ENCODE data around the gene KIAA1671. TPM values are rescaled to one million over a fixed set of nuclear protein-coding genes. Genes with fewer than 3 reads are reported as not detected.
"Not testable (repeated sequence)": the region's sequence is repeated elsewhere in the genome, so short reads cannot be mapped to it uniquely, and the experiment has no call there.

KIAA1671 gene
- polyA plus RNA-seq, 1 donor = 34.8 TPM

GRCh38 chr22:25200967-25201366, 248.5 kb downstream of the KIAA1671 start:
- no peak for DNase-seq (ENCODE audit: low read depth)

GRCh38 chr22:25201557-25202273, 249.2 kb downstream of the KIAA1671 start:
- DNase-seq (ENCODE audit: low read depth) = no peak

GRCh38 chr22:25202290-25202921, 249.9 kb downstream of the KIAA1671 start:
- no peak for DNase-seq (ENCODE audit: low read depth)

GRCh38 chr22:25203082-25203481, 250.6 kb downstream of the KIAA1671 start:
- no peak for DNase-seq (ENCODE audit: low read depth)

- DNase-seq (ENCODE audit: low read depth) = not testable (repeated sequence)
Measured at GRCh38 chr22:25204547-25204946, 252.0 kb downstream of the KIAA1671 start.

GRCh38 chr22:25205847-25206246, 253.3 kb downstream of the KIAA1671 start:
- DNase-seq (ENCODE audit: low read depth) = no peak

- no peak for DNase-seq (ENCODE audit: low read depth)
Measured at GRCh38 chr22:25206998-25207397, 254.5 kb downstream of the KIAA1671 start.

- DNase-seq (ENCODE audit: low read depth) = no peak
Measured at GRCh38 chr22:25207553-25208157, 255.1 kb downstream of the KIAA1671 start.

GRCh38 chr22:25208328-25208727, 255.8 kb downstream of the KIAA1671 start:
- no peak for DNase-seq (ENCODE audit: low read depth)

- no peak for DNase-seq (ENCODE audit: low read depth)
Measured at GRCh38 chr22:25208743-25209505, 256.4 kb downstream of the KIAA1671 start.

GRCh38 chr22:25210793-25211192, 258.3 kb downstream of the KIAA1671 start:
- DNase-seq (ENCODE audit: low read depth) = no peak

- DNase-seq (ENCODE audit: low read depth) = no peak
Measured at GRCh38 chr22:25212337-25212736, 259.8 kb downstream of the KIAA1671 start.

GRCh38 chr22:25213221-25213620, 260.7 kb downstream of the KIAA1671 start:
- DNase-seq (ENCODE audit: low read depth) = no peak

GRCh38 chr22:25216230-25216629, 263.7 kb downstream of the KIAA1671 start:
- DNase-seq (ENCODE audit: low read depth) = no peak

- DNase-seq (ENCODE audit: low read depth) = no peak
Measured at GRCh38 chr22:25219211-25219689, 266.7 kb downstream of the KIAA1671 start, which contains the start of gene CRYBB2. TSS of gene CRYBB2 (plus strand) at chr22:25219639. CDS start at chr22:25221430, 1,791 bp downstream.

- DNase-seq (ENCODE audit: low read depth) = no peak
Measured at GRCh38 chr22:25219948-25220442, 267.5 kb downstream of the KIAA1671 start.

- DNase-seq (ENCODE audit: low read depth) = no peak
Measured at GRCh38 chr22:25221790-25222189, 269.3 kb downstream of the KIAA1671 start.

- DNase-seq (ENCODE audit: low read depth) = no peak
Measured at GRCh38 chr22:25223269-25223850, 270.8 kb downstream of the KIAA1671 start.

- DNase-seq (ENCODE audit: low read depth) = no peak
Measured at GRCh38 chr22:25228822-25229221, 276.3 kb downstream of the KIAA1671 start.

GRCh38 chr22:25230760-25231159, 278.2 kb downstream of the KIAA1671 start:
- not testable (repeated sequence) for DNase-seq (ENCODE audit: low read depth)

GRCh38 chr22:25232301-25232700, 279.8 kb downstream of the KIAA1671 start:
- no peak for DNase-seq (ENCODE audit: low read depth)
